ENCODE data around the gene POM121C.
"Not testable (repeated sequence)": the region's sequence is repeated elsewhere in the genome, so short reads cannot be mapped to it uniquely, and the experiment has no call there.

Gene POM121C

GRCh38 chr7:75393194-75393593 is 92.9 kb downstream of the POM121C start:
- not testable (repeated sequence) for DNase-seq (ENCODE audit: low spot score)

- DNase-seq (ENCODE audit: low spot score), result not testable (repeated sequence)
Observed at GRCh38 chr7:75374519-75375317, 111.4 kb downstream of the POM121C start.

GRCh38 chr7:75374144-75374518 is 112.0 kb downstream of the POM121C start:
- DNase-seq (ENCODE audit: low spot score), result not testable (repeated sequence)

GRCh38 chr7:75367313-75367712 is 118.8 kb downstream of the POM121C start:
- not testable (repeated sequence) for DNase-seq (ENCODE audit: low spot score)

All from kidney capillary endothelial cell (primary cell).